Measurements from ENCODE around the gene SRGAP3.

DNA sequence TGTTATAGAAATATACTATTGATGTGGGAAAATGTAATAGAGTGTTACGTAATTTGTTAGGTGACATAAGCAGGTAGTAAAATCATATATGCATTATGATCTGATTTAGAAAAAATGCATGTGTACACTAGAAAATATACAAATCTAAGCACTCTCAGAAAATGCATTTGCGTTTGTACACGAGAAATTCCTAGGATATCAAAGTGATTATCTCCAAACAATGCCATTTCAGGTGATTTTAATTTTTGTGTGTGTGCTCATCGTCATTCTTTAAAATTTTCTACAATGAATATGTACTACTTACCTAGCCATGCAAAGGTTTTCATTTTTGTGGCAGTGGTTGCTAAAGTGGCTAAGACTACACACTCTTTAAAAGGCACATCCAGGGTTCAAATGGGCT is 145.3 kb downstream of the SRGAP3 start:
- TF ChIP-seq, protein P1, sequence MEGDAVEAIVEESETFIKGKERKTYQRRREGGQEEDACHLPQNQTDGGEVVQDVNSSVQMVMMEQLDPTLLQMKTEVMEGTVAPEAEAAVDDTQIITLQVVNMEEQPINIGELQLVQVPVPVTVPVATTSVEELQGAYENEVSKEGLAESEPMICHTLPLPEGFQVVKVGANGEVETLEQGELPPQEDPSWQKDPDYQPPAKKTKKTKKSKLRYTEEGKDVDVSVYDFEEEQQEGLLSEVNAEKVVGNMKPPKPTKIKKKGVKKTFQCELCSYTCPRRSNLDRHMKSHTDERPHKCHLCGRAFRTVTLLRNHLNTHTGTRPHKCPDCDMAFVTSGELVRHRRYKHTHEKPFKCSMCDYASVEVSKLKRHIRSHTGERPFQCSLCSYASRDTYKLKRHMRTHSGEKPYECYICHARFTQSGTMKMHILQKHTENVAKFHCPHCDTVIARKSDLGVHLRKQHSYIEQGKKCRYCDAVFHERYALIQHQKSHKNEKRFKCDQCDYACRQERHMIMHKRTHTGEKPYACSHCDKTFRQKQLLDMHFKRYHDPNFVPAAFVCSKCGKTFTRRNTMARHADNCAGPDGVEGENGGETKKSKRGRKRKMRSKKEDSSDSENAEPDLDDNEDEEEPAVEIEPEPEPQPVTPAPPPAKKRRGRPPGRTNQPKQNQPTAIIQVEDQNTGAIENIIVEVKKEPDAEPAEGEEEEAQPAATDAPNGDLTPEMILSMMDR (IDR thresholded peaks at IDR 0.05; ENCODE audit: poor library complexity) = no peak
- TF ChIP-seq EZH2 (IDR thresholded peaks at IDR 0.05; ENCODE audit: borderline replicate concordance) = no peak

Data from hepatocyte (in vitro differentiated cells).